Nephron progenitor cell (in vitro differentiated cells): ENCODE data around the gene C1QTNF8.

Experiments used
- DNase-seq: peaks from one replicate; pipeline ENCODE4 v3.0.0; 2021
- H3K27ac Mint-ChIP-seq: 2 replicates; pipeline ENCODE4 v1.8.0; 2021; ENCODE audit warnings: mild to moderate bottlenecking, moderate library complexity, mixed read lengths
- H3K27me3 Mint-ChIP-seq: 2 replicates; pipeline ENCODE4 v1.8.0; 2021; ENCODE audit warnings: mild to moderate bottlenecking, low read depth, mixed read lengths; ENCODE audit not compliant: poor library complexity
- H3K36me3 Mint-ChIP-seq: 2 replicates; pipeline ENCODE4 v1.8.0; 2021; ENCODE audit warnings: low read depth, mixed read lengths
- H3K4me1 Mint-ChIP-seq: 2 replicates; pipeline ENCODE4 v1.8.0; 2021; ENCODE audit warnings: mixed read lengths
- H3K4me3 Mint-ChIP-seq: 2 replicates; pipeline ENCODE4 v1.8.0; 2021; ENCODE audit warnings: mild to moderate bottlenecking, moderate library complexity, mixed read lengths
- H3K9me3 Mint-ChIP-seq: 2 replicates; pipeline ENCODE4 v1.8.0; 2021; ENCODE audit warnings: mild to moderate bottlenecking, moderate library complexity, mixed read lengths
- TF ChIP-seq, protein P1 (sequence below): fragments of 200-600 bp; sonication (generic); IDR thresholded peaks from 2 replicates; pipeline ENCODE4 v1.5.0; 2021; ENCODE audit warnings: antibody characterized with exemption

C1QTNF8 gene

DNA sequence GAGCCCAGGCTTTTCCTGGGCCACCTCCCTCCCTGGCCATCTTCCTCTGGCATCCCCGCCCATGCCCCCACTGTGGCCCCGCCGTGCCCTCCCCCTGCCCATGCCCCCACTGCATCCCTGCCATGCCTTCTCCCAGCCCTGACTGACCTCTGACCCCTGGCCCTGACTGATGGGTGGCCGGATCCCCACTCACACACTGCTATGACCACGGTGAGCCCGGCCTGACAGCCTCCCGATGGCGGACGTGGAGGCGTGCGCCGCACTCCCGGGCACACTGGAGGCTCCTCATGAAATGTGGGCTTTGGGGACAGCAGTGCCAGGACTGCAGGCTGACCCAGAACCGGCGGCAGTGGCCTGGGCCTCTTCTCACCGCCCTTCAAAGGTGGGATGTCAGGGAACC, 10.6 kb upstream of the C1QTNF8 start:
- Mint-ChIP-seq H3K4me3 (no peak overlapping the region), H3K27me3 (peaks cover 17% of the 10 kb centered on the region), H3K36me3 (no peaks in the 10 kb centered on the region), H3K9me3 (no peaks in the 10 kb centered on the region), H3K27ac (no peak overlapping the region), H3K4me1 (peaks cover 35% of the 10 kb centered on the region)
- no peak for DNase-seq
- TF ChIP-seq, protein P1, sequence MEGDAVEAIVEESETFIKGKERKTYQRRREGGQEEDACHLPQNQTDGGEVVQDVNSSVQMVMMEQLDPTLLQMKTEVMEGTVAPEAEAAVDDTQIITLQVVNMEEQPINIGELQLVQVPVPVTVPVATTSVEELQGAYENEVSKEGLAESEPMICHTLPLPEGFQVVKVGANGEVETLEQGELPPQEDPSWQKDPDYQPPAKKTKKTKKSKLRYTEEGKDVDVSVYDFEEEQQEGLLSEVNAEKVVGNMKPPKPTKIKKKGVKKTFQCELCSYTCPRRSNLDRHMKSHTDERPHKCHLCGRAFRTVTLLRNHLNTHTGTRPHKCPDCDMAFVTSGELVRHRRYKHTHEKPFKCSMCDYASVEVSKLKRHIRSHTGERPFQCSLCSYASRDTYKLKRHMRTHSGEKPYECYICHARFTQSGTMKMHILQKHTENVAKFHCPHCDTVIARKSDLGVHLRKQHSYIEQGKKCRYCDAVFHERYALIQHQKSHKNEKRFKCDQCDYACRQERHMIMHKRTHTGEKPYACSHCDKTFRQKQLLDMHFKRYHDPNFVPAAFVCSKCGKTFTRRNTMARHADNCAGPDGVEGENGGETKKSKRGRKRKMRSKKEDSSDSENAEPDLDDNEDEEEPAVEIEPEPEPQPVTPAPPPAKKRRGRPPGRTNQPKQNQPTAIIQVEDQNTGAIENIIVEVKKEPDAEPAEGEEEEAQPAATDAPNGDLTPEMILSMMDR: no peak

DNA sequence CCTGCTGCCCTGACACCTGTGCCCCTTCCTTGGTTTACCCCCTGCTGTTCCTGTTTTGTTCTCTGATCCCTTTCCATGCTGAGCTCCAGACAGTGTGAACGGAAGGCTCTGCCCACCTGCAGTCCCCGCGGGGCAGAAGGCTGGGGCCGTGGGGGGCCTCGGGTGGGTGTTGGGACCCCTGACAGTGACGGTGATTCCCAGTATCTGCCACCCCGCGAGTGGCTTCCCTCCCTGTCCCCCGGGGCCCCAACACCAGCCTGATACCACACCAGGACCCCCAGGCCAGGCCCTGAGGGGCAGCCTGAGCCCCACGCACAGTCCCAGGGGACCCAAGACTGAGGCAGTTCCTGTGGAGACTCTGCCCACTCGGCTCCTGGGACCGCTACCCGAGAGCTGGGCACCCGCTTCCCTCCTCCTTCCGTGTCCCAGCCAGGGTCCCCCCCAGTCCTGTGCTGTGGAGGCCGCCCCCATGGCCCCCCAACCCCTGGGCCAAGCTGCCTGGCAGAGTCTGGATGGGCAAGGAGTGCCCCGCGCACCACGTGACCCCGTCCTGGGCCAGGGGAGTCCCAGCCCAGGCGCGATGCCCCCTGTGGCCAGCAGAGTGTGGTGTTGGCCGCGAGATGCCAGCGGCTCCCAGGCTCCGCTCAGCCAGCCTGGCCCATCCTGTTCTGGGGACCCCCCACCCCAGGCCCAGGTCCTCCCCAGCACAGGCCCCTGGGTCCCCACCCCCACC, 10.0 kb upstream of the C1QTNF8 start:
- no peaks in the 10 kb centered on the region for H3K36me3 Mint-ChIP-seq
- peaks cover 14% of the 10 kb centered on the region for H3K27me3 Mint-ChIP-seq
- H3K4me3 Mint-ChIP-seq: no peak overlapping the region
- TF ChIP-seq, protein P1: peak; percentile 89
- H3K27ac Mint-ChIP-seq: no peak overlapping the region
- no peaks in the 10 kb centered on the region for H3K9me3 Mint-ChIP-seq
- DNase-seq: peak; percentile 86
- peaks cover 29% of the 10 kb centered on the region for H3K4me1 Mint-ChIP-seq

DNA sequence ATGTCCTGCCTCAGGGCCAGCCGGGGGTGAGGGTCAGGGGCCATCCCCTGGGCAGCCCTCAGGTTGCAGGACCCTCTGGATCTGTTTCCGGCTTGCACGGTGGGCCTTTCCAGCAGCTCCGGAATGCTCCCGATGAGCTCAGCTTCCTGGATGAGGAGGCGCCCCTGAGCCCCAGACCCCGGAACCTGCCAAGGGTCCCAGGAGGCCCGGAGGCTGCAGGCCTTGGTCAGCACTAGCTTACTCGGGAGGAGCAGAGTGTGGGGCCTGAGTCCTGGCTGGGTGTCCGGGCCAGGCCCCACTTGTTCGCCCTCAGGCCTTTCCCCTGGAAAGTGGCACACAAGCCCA, 7.6 kb upstream of the C1QTNF8 start:
- Mint-ChIP-seq H3K27ac (no peak overlapping the region), H3K4me1 (peaks cover 10% of the 10 kb centered on the region), H3K9me3 (no peaks in the 10 kb centered on the region), H3K36me3 (no peaks in the 10 kb centered on the region), H3K4me3 (peak overlapping the region; percentile 36), H3K27me3 (peaks cover 3% of the 10 kb centered on the region)
- no peak for DNase-seq
- TF ChIP-seq, protein P1: no peak

DNA sequence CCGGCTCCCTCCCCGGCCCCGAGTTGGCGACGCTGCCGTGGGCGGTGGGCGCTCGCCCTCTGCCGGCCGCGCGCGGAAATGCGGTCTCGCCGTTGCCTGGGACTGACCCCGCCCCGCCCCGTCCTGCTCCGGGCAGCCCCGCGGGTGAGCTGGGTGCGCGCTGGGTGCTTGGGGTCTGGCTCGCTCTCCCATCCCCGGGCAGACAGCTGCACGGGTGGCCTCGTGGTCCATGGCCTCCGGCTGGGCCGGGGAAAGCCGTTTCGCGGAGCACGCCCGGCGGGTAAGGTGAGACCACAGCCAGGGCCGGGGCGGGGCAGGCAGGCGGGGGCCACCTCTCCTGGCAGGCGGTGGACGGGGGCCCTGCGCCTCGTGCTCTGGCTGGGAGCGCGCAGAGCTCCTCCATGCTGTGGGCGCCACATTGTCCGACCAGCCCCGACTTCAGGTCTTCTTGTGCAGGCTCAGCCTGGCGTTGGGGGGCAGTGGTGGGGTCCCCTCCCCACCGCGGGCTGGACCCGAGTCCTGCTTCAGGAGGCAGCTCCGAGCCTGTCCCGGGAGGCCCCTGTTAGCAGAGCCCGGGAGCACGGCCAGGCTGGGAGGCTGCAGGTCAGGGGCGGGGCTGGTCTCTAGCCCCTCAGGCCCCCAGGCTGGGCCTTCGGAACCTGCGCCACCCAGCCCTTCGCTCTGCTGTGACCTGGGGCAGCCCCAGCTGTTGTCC, 7.0 kb upstream of the C1QTNF8 start:
- H3K27ac Mint-ChIP-seq: no peak overlapping the region
- TF ChIP-seq, protein P1: peak; percentile 49

DNA sequence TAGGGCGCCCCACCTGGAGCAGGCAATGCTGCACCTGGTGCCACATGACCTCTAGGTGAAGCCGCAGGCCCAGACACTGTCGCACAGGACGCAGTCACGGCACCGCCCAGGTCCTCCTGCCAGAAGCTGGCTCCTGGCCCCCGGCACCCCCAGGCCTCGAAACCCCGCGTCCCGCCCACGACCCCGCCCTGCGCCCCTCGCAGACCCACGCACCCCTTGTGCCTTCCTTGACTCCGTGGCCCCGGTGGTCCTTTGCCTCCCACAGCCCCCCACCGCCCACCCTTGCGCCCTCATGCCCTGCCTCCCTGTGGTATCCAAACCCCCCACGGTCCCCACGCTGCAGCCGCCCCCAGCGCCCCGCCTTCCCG, 6.3 kb upstream of the C1QTNF8 start:
- TF ChIP-seq, protein P1: no peak
- H3K27me3 Mint-ChIP-seq: peaks cover 3% of the 10 kb centered on the region
- no peaks in the 10 kb centered on the region for H3K36me3 Mint-ChIP-seq
- H3K27ac Mint-ChIP-seq: no peak overlapping the region
- H3K9me3 Mint-ChIP-seq: no peaks in the 10 kb centered on the region
- H3K4me3 Mint-ChIP-seq: no peak overlapping the region
- H3K4me1 Mint-ChIP-seq: peaks cover 5% of the 10 kb centered on the region
- DNase-seq: no peak

More for the DNA sequence above, 7.0 kb upstream of the C1QTNF8 start:
- Mint-ChIP-seq H3K9me3 (no peaks in the 10 kb centered on the region), H3K27me3 (peaks cover 3% of the 10 kb centered on the region), H3K4me3 (no peak overlapping the region), H3K36me3 (no peaks in the 10 kb centered on the region), H3K4me1 (peaks cover 5% of the 10 kb centered on the region)
- DNase-seq: peak; percentile 91
